CD4-positive, alpha-beta T cell treated with Interleukin-17A for 1 hour (primary cell): Measurements from ENCODE around the gene AFTPH.
A peak's percentile ranks its signal among the peaks of the same experiment; 100 is the strongest.
"Not testable (repeated sequence)": the region's sequence is repeated elsewhere in the genome, so short reads cannot be mapped to it uniquely, and the experiment has no call there.

ENCODE experiments used
- DNase-seq: peaks from one replicate; pipeline ENCODE4 v3.0.0-alpha.2; 2020

AFTPH gene

GRCh38 chr2:64498438-64498837 lies 25.7 kb upstream of the AFTPH start:
- DNase-seq: no peak

GRCh38 chr2:64500549-64500948 lies 23.6 kb upstream of the AFTPH start:
- DNase-seq: no peak

GRCh38 chr2:64501946-64502345 lies 22.2 kb upstream of the AFTPH start:
- DNase-seq: no peak

- DNase-seq: no peak
Measured at GRCh38 chr2:64502860-64503259, 21.3 kb upstream of the AFTPH start.

- DNase-seq: no peak
Measured at GRCh38 chr2:64504774-64505720, 19.1 kb upstream of the AFTPH start.

GRCh38 chr2:64506686-64507085 lies 17.4 kb upstream of the AFTPH start:
- DNase-seq: no peak

DNA sequence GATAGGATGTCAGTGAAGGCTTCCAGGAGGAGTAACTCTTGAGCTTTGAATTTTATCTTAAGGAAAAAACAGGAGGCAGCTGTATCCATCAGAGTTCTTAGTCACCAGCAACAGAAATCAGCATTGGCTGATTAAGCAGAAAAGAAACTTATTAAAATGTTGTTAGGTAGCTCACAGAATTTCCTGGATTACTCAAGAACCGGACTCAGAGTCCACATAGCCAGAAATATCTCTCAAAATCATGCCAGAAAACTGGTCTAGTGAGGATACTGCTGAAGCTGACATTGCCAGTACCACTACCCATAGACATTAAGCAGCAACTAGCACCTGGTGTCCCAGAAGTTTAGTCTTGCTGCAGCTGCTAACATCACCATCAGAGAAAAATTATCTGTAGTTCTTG lies 10.1 kb upstream of the AFTPH start:
- no peak for DNase-seq

- no peak for DNase-seq
Measured at GRCh38 chr2:64515086-64515485, 9.0 kb upstream of the AFTPH start.

DNA sequence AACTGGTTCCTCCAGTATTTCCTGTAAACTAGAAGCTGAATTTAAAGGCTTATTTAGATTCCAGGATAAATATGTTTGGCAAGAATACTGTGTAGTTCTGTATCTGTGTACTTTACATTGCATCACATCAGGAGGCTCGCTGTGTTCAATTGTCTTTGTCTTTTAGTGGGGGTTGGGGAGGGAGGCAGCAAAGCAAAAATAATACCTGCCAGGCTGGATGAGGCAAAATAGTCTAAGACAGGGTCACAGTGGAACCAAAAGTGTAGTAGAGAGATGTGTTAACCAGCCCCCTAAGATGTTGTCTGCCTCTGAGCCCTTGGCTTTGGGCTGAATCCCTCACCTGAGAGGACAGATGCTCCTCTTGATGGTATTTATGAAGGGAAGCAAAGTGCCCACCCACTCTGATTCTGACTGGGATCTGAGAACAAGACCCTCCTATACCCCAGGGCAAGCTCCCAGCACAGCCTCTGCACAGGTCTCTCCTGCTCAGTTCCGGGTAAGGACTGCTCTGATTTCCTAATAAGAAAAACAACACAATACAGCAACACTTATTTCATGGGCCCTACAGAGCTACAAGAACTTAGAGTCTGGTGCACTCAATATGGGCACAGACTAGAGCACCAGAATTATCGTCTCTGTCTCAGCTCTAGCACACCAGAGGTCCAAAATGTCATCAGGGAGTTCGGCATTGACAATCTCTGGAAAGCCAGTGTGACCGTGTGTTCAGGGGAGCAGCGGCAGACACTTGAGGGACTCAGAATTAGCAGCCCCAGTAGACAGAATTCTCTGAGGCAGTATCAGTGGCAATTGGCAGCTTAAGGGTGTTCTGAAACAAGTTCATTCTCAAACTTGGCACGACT lies 7.2 kb upstream of the AFTPH start:
- no peak for DNase-seq

GRCh38 chr2:64517511-64517884 lies 6.6 kb upstream of the AFTPH start:
- no peak for DNase-seq

DNA sequence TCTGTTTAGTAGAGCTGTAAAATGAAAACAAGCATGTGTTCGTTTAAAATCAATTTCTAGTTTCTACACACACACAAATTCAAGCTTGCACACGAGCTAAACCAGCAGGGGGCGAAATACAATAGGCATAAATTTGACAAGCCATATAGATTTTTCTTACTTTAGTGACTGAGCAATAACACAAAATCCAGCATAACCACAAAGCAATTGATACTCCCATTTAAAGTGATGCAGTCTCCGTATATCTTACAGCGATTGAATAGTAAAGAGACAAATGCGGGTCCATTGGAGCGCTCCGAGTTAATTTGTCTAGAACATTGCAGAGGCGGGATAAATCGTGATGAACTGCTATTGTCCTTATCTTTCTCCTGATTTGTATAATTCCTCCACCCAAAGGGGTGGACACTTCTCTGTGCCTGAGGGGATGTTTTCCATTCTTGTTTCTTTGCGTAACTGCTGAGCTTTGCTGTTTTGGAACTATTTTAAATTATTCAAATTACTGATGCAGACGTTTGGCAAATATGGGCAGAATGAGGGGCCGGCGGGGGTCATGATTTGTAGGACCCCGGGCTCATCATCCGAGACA lies 1.2 kb upstream of the AFTPH start:
- peak; percentile 88 for DNase-seq

- DNase-seq: peak; percentile 43
Measured at GRCh38 chr2:64524604-64525316, 632 bp downstream of the AFTPH start.

DNA sequence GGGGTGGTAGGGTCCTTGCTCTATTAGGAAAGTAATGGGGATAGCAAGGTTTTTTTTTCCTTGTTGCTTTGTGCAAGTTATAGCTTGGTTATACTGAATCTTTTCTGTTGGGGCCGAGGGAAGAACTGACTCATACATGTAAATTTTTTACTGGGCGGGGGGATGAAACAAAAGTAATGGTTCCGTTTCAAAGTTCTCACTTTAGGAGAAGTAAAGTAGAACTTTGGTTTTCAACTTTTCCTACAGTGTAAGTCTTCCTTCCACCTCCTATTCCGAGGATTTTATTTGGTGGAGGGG lies 1.1 kb downstream of the AFTPH start:
- peak; percentile 48 for DNase-seq

DNA sequence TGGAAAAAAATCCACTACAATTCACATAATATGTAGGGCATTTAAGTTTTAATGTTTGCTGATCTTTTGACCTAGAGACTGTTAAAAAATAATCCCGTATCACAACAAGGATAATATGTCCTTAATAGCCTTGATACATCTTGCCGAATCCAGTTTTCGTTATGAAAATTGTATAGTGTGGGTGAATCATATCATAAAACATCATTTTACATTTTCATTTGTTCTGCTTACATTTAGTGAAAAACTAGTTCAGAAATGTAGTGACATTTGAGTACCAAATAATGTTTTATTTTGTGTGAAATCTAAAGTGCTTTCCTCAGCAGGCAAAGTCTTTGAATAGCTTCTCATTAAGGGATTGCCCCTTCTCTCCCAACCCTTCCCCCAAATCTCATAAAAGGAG lies 1.9 kb downstream of the AFTPH start:
- DNase-seq: no peak

DNA sequence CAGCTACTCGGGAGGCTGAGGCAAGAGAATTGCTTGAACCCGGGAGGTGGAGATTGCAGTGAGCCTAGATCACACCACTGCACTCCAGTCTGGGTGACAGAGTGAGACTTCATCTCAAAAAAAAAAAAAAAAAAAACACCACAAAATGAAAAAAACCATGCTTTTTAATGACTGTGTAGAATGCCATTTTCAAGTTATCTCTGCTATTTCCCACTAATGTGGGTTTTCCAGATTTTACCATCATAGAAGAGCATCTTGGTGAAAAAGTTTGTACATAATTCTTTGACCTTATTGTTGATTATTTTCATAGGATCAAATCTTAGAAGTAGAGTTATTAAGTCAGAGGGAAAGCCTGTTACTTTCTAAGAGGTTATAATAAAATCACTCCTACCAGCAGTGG lies 6.8 kb downstream of the AFTPH start:
- DNase-seq: not testable (repeated sequence)

DNA sequence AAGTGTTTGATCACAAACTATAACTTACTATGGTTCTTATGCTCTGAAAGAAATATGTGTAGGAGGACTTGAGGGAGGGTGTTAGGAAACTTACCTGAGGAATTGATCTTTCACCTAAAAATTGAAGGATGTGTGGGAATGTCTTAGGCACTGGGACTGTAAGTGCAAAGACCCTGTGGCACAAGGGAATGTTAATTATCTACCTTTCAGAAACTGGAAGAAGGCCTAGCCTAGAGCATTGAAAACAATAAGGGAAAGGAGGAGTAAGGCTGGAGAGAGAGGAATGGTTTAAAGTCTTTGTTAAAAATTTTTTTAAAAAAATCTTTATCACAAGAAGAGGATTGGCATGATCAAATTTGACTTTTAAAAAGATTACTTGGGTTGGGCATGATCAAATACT lies 7.9 kb downstream of the AFTPH start:
- DNase-seq: no peak

DNA sequence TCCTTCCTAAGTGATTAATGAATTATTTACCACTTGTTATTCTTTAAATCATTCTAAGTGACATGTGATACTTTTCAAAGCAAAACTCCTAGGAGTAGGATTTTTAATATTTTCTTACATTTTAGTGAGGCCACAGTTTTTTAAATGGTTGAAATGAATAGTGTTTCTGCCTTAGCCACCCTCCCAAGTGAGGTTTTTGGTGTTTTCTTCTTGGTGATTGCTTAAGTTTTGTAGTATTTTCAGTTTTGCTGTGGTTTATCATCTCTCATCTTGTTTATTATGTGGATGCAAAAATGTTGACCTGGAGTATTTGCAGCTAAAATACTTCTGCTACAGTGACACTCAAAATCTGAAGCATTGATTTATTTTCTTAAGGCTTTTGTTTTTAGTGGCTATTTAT lies 9.8 kb downstream of the AFTPH start:
- no peak for DNase-seq

GRCh38 chr2:64534363-64534762 lies 10.2 kb downstream of the AFTPH start:
- no peak for DNase-seq

GRCh38 chr2:64535024-64535423 lies 10.9 kb downstream of the AFTPH start:
- DNase-seq: no peak

DNA sequence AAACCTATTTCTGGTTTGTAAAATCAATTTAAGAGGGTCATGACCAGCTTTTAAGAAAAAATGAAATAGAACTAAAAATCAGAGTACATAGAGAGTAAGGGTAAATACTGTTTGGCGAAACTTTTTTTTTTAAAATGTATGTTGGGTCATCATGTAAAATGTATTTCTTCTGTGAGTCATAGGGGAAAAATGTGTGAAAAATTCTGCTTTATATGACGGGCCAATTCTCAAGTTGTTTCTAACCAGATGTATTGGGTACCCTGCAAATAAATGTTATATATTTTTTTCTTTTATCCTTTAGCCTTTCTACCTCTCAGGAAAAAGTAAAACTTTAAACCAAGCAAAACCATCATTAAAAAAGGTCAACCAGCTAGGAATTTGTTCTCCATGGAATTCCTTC lies 13.9 kb downstream of the AFTPH start:
- DNase-seq: no peak

GRCh38 chr2:64538764-64539433 lies 14.8 kb downstream of the AFTPH start:
- DNase-seq: no peak

GRCh38 chr2:64540615-64541014 lies 16.5 kb downstream of the AFTPH start:
- no peak for DNase-seq

DNA sequence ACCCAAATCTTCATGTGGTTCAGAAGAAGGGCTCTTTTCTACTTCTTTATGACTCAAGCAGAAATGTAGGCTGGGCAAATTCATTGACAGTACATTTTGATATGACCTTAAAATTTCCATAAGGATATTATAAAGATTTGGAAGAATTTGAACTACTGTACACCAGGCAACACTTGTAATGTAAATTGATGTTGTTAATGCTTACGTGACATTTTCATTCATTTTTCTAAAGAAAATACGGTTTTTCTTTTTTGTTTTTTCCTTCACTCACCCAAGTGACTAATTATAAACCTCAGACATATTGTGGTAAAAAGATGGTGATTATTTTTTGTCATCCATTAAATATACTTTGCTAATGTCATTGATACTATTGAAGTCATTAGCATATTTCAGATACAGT lies 17.4 kb downstream of the AFTPH start:
- DNase-seq: no peak
